HepG2 (cell line): ENCODE measurements around the gene STPG2. TPM values are rescaled to one million over a fixed set of nuclear protein-coding genes. Genes with fewer than 3 reads are reported as not detected.

Experiments
- ATAC-seq: fragments of 200-7000 bp; cut with Tn5 transposase; 3 replicates; pipeline ENCODE4 v1.9.1; 2020; ENCODE audit warnings: mild to moderate bottlenecking, moderate library complexity
- BruUV-seq: library from RNA; stranded (reverse); fragments of 400-500 nt; replicated peaks from 2 replicates; lab custom pipeline; 2021; lab: Mats Ljungman, UMichigan
- CTCF ChIA-PET: fragments of 300-600 bp; formaldehyde crosslinking; extraction: SDS; loops from one replicate; lab custom pipeline; 2021; ENCODE audit warnings: low total read pairs, inconsistent platforms, low intra/inter-chr PET ratio; lab: Yijun Ruan, JAX
- POLR2A ChIA-PET: fragments of 350-600 bp; sonication (Branson Sonifier 250); formaldehyde crosslinking; loops from one replicate; lab custom pipeline; 2020; ENCODE audit warnings: antibody characterized with exemption, inconsistent platforms; lab: Yijun Ruan, JAX
- DNase-seq: peaks from one replicate; pipeline ENCODE4 v3.0.0-alpha.2; 2015; ENCODE audit warnings: low spot score
- FAIRE-seq: peaks from 3 replicates; lab custom pipeline; 2011; peaks lifted over from hg19 to GRCh38; lab: Jason Lieb, UNC
- H2AFZ ChIP-seq: one replicate; pipeline ENCODE4 v1.6.1; 2011; ENCODE audit warnings: low read length, inconsistent platforms
- H3K27ac ChIP-seq: fragments of 300-600 bp; 3 replicates; pipeline ENCODE4 v1.8.0; 2011; ENCODE audit warnings: mixed run types, mild to moderate bottlenecking, mixed read lengths, low read length, inconsistent platforms; ENCODE audit not compliant: insufficient read depth; ENCODE audit errors: extremely low read length
- H3K27me3 ChIP-seq, 2 experiments: fragments of 200-600 bp in 1 of 2; 2 replicates in 1 of 2; 3 replicates in 1 of 2; pipeline versions ENCODE4 v1.6.0 to v1.8.0; 2011; ENCODE audit warnings: low read length in 2 of 2, mild to moderate bottlenecking in 2 of 2, moderate library complexity in 2 of 2, inconsistent platforms in 1 of 2; ENCODE audit not compliant: insufficient read depth in 2 of 2, control insufficient read depth in 1 of 2
- H3K36me3 ChIP-seq, 2 experiments: fragments of 200-600 bp in 1 of 2; replicated peaks in 1 of 2; 2 replicates in 1 of 2; 3 replicates in 1 of 2; pipeline versions ENCODE4 v1.5.1 to v1.8.0; 2011; ENCODE audit warnings: low read length in 2 of 2, inconsistent platforms in 1 of 2; ENCODE audit not compliant: insufficient read depth in 2 of 2, control insufficient read depth in 1 of 2
- H3K4me1 ChIP-seq: 2 replicates; pipeline ENCODE4 v1.5.1; 2012; ENCODE audit warnings: low read length, inconsistent platforms; ENCODE audit not compliant: insufficient read depth
- H3K4me2 ChIP-seq: 2 replicates; pipeline ENCODE4 v1.6.0; 2011; ENCODE audit warnings: low read depth, low read length, inconsistent platforms
- H3K4me3 ChIP-seq, 3 experiments: fragments of 200-600 bp in 1 of 3; sonication (generic), shearing (Covaris generic) in 1 of 3; replicated peaks in 1 of 3; 2 replicates each; pipeline ENCODE4 v1.5.1; 2011 to 2016; ENCODE audit warnings: low read length in 3 of 3, inconsistent platforms in 2 of 3, low read depth in 2 of 3, mild to moderate bottlenecking in 2 of 3, control low read depth in 1 of 3, mixed read lengths in 1 of 3; ENCODE audit not compliant: insufficient read depth in 1 of 3
- H3K79me2 ChIP-seq: one replicate; pipeline ENCODE4 v1.6.1; 2011; ENCODE audit warnings: low read length, inconsistent platforms; ENCODE audit not compliant: insufficient read depth
- H3K9ac ChIP-seq: 2 replicates; pipeline ENCODE4 v1.6.0; 2011; ENCODE audit warnings: mild to moderate bottlenecking, low read depth, low read length, inconsistent platforms; ENCODE audit not compliant: insufficient read depth
- H3K9me3 ChIP-seq: 2 replicates; pipeline ENCODE4 v1.5.1; 2012; ENCODE audit warnings: mild to moderate bottlenecking, low read length
- H4K20me1 ChIP-seq: 2 replicates; pipeline ENCODE4 v1.6.0; 2011; ENCODE audit warnings: inconsistent platforms, mild to moderate bottlenecking, low read length, moderate library complexity; ENCODE audit not compliant: insufficient read depth
- AHDC1 ChIP-seq: sonication (generic); formaldehyde crosslinking; IDR thresholded peaks from 2 replicates; pipeline ENCODE4 v1.5.1; 2020; ENCODE audit warnings: mild to moderate bottlenecking, missing genetic modification reagents, borderline replicate concordance
- HBP1 ChIP-seq: IDR thresholded peaks from 2 replicates; pipeline ENCODE4 v1.6.1; 2016; ENCODE audit warnings: low read depth, control low read depth
- HMGXB4 ChIP-seq, 2 experiments: sonication (generic) in 1 of 2; formaldehyde crosslinking in 1 of 2; IDR thresholded peaks; 2 replicates each; pipeline versions ENCODE4 v1.4.0 to v1.6.1; 2018 to 2020; ENCODE audit warnings: missing genetic modification reagents in 2 of 2, borderline replicate concordance in 1 of 2, low read depth in 1 of 2, mild to moderate bottlenecking in 1 of 2, missing biosample characterization in 1 of 2
- HOXA3 ChIP-seq: sonication (generic); formaldehyde crosslinking; IDR thresholded peaks from 2 replicates; pipeline ENCODE4 v1.5.0; 2020; ENCODE audit warnings: missing genetic modification reagents
- MYC ChIP-seq: sonication (generic); formaldehyde crosslinking; IDR thresholded peaks from 2 replicates; pipeline ENCODE4 v1.9.0; 2021; ENCODE audit warnings: missing genetic modification reagents, borderline replicate concordance
- NR2C2 ChIP-seq: sonication (generic); formaldehyde crosslinking; IDR thresholded peaks from 2 replicates; pipeline ENCODE4 v1.4.0; 2020; ENCODE audit warnings: missing genetic modification reagents, mild to moderate bottlenecking, moderate library complexity, borderline replicate concordance
- RORA ChIP-seq: sonication (generic); formaldehyde crosslinking; IDR thresholded peaks from 2 replicates; pipeline ENCODE4 v1.5.0; 2020; ENCODE audit warnings: mild to moderate bottlenecking, missing genetic modification reagents, moderate library complexity
- SIX1 ChIP-seq: sonication (generic); formaldehyde crosslinking; IDR thresholded peaks from 2 replicates; pipeline ENCODE4 v1.4.0; 2020; ENCODE audit warnings: missing genetic modification reagents, borderline replicate concordance
- SMAD9 ChIP-seq: sonication (generic); formaldehyde crosslinking; IDR thresholded peaks from 2 replicates; pipeline ENCODE4 v1.5.1; 2020; ENCODE audit warnings: mild to moderate bottlenecking, missing genetic modification reagents
- ZFP36 ChIP-seq: fragments of 150-350 bp; IDR thresholded peaks from 2 replicates; pipeline ENCODE4 v1.6.1; 2018; ENCODE audit warnings: borderline replicate concordance, low read length, low read depth; ENCODE audit not compliant: partially characterized antibody
- ZNF136 ChIP-seq: sonication (generic); formaldehyde crosslinking; IDR thresholded peaks from 2 replicates; pipeline ENCODE4 v1.8.1; 2022; ENCODE audit warnings: low read depth, mild to moderate bottlenecking, moderate library complexity, missing genetic modification reagents
- ZNF143 ChIP-seq: sonication (generic); formaldehyde crosslinking; IDR thresholded peaks from 2 replicates; pipeline ENCODE4 v1.4.0; 2020; ENCODE audit warnings: missing genetic modification reagents
- ZNF510 ChIP-seq: sonication (generic); formaldehyde crosslinking; IDR thresholded peaks from 2 replicates; pipeline ENCODE4 v1.4.0; 2020; ENCODE audit warnings: low read depth, mild to moderate bottlenecking, missing genetic modification reagents
- ZNF639 ChIP-seq: conservative IDR thresholded peaks from 2 replicates; pipeline ENCODE4 v1.6.1; 2018; ENCODE audit warnings: missing genetic modification reagents
- in situ Hi-C: cut with HindIII; loops from 2 replicates; pipeline ENCODE4 v1.10.0; 2017; ENCODE audit warnings: low pct_unique_long_range_greater_than_20kb; ENCODE audit not compliant: extremely low pct_ligation_motif_present
- intact Hi-C: fragments of 100-400 bp; cut with micrococcal nuclease; formaldehyde crosslinking; loops from one replicate; pipeline ENCODE4 v1.10.0; 2022; ENCODE audit not compliant: unreplicated experiment
- polyA plus RNA-seq, 8 experiments: library from polyadenylated mRNA; depleted of rRNA in 3 of 8; stranded (reverse) in 7 of 8; unstranded in 1 of 8; fragments of >200 nt; fragmentation: Illumina TruSeq in 4 of 8; extraction: Trizol in 4 of 8; gene quantifications; 2 replicates each; pipeline versions ENCODE4 v1.2.1 to v1.2.3, GENCODE V29; 2011 to 2016; ENCODE audit warnings: low read depth in 4 of 8, missing spikeins in 1 of 8, mixed read lengths in 1 of 8; ENCODE audit not compliant: insufficient read depth in 1 of 8
- total RNA-seq, 5 experiments: library from RNA; depleted of rRNA; stranded (reverse); fragments of >200 nt; fragmentation: Illumina TruSeq; extraction: Trizol; gene quantifications; 2 replicates each; pipeline ENCODE4 v1.2.3, GENCODE V29; 2016; ENCODE audit warnings: low read depth in 1 of 5

Gene STPG2
- total and polyA plus RNA-seq, 2 of the 13 experiments (the other 11 are each of a cell fraction or from before 2014, with no cell fraction given), result 0.07 TPM; not detected in 1

GRCh38 chr4:98179951-98180350, 36.7 kb upstream of the STPG2 start:
- H3K9ac ChIP-seq, result no peak overlapping the region
- FAIRE-seq (no peak), ATAC-seq (no peak), DNase-seq (no peak)
- no TSS peak for BruUV-seq
- intact Hi-C loops (no loop called here), in situ Hi-C loops (no loop called here)
- no peaks in the 10 kb centered on the region for H3K9me3 ChIP-seq
- no peak overlapping the region for H3K27ac ChIP-seq
- no peaks in the 10 kb centered on the region for H3K27me3 ChIP-seq
- POLR2A ChIA-PET, result no interaction called here
- no peak overlapping the region for H3K4me2 ChIP-seq
- H3K79me2 ChIP-seq, result no peaks in the 10 kb centered on the region
- H3K4me3 ChIP-seq, result no peak overlapping the region
- H3K4me1 ChIP-seq, result no peaks in the 10 kb centered on the region
- no peaks in the 10 kb centered on the region for H4K20me1 ChIP-seq
- CTCF ChIA-PET, result no interaction called here
- no peaks in the 10 kb centered on the region for H3K36me3 ChIP-seq
- no peak overlapping the region for H2AFZ ChIP-seq
- TF ChIP-seq HMGXB4 (CRISPR knock-in tag; IDR thresholded peaks at IDR 0.05; ENCODE audit: borderline replicate concordance in 1 of 2, low read depth in 1 of 2) (no peak), SIX1 (no peak), ZNF143 (CRISPR knock-in tag) (no peak), HOXA3 (no peak), ZNF136 (CRISPR knock-in tag) (no peak), ZFP36 (no peak), NR2C2 (CRISPR knock-in tag) (no peak), ZNF510 (CRISPR knock-in tag) (no peak), RORA (CRISPR knock-in tag) (no peak), ZNF639 (CRISPR knock-in tag) (no peak), SMAD9 (no peak), MYC (CRISPR knock-in tag) (no peak), AHDC1 (CRISPR knock-in tag) (no peak), HBP1 (no peak)
